NCI-H1417 (cell line): Measurements from ENCODE around the gene SIGLEC6.
"Not testable (repeated sequence)": the region's sequence is repeated elsewhere in the genome, so short reads cannot be mapped to it uniquely, and the experiment has no call there.

Experiments used
- DNase-seq, 3 experiments: peaks; one replicate each; lab custom pipeline; 2025; lab: John Stamatoyannopoulos, UW

Gene SIGLEC6

DNA sequence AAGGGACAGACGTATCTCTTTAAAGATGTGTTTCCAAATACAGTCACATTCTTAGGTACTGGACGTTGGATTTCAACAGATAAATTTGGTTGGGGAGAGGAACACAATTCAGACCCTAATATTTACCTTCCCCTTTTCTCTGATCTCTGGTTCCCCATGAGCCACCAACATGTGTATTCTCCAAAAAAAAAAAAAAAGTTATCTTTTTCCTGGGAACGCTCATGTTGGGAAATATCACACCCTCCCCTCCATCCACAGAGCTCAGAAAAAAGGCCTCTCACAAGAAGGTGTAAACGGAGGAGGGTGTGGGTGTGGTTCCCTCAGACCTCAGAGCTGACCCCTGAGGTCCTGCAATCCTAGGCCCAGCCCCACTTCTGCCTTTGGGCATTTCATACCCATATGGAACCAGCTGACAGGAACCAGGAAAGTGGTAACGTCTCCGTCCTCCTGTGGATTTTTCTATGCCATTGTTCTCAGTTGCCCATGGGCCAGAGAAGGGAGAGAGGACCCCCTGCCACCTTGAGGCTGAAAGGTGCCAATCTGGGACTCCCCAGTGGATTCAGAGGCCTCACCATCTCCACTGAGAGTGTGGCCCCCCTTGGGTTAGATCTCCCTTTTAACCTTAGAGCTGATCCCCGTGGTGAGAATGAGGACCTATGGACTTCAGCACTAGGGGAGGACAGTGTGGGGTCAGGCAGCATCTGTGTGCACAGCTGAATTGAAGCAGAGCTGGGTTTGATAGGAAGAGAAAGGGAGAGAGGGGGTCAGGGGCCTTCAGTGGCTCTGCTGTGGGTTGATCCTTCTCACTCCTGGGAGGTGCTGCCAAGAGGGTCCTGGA lies 21.4 kb downstream of the SIGLEC6 start:
- DNase-seq, result no peak

DNA sequence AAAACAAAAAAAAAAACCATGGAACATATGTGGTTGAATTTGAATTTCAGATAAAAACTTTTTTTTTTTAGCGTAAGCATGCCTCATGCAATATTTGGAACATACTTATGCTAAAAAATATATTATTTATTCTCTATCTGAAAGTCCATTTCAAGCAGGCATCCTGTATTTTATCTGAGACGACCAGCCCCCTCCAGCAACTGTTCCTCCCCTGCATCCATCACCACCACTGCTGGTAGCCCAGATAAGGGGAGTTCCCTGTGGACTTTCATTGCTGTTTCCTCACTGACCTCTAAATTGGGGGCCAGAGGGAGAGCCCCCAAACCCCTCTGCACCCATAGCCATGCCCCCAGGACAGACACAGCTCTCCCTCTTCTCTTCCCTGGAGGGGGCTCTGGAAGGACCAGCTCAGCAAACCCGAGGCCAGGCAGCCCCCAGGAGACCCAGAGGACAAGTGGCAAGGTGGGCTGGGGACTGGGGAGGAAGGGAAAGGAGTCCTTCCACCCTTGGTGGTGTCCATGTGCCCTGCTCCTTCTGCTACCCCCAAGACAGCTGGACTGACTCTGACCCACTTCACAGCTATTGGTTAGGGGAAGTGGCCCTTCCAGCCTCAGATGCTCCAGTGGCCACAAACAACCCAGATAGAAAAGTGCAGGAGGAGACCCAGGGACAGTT lies 23.3 kb downstream of the SIGLEC6 start:
- DNase-seq, result no peak

DNA sequence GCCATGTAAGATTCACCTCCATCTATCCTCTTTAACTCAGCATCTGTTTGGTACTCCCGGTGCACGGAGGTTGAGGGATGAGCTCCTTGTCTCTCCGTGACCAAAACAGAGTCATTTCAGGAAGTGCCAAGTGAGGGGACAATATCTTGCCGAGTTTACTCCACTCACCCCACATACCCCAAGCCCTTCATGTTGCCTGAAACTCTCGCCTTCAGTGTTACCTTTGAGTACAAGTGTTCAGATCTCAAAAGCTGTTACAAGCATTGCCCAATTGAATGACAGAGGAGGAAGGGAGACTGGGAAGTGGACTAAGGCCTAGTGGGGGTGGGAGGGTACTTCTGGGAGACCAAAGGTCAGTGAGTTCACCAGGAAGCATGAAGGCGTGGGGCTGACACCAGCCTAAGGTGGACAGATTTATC lies 23.8 kb downstream of the SIGLEC6 start:
- DNase-seq, result no peak

DNA sequence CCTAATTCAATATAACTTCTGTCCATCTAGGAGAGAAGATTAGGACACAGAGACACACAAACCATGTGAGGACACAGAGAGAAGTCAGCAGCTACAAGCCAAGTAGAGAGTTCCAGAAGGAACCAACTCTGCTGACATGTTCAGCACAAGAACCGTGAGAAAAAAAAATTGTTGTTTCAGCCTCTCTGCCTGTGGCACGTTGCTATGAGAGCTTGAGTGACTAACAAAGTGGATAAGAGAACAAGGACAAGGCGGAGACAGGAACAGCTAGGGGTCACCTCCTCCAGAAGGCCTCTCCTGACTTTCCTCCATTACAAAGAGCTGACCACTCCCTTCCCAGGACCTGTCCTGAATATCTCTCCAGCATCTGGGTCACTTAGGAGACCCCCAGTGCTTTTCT lies 24.3 kb downstream of the SIGLEC6 start:
- no peak for DNase-seq

DNA sequence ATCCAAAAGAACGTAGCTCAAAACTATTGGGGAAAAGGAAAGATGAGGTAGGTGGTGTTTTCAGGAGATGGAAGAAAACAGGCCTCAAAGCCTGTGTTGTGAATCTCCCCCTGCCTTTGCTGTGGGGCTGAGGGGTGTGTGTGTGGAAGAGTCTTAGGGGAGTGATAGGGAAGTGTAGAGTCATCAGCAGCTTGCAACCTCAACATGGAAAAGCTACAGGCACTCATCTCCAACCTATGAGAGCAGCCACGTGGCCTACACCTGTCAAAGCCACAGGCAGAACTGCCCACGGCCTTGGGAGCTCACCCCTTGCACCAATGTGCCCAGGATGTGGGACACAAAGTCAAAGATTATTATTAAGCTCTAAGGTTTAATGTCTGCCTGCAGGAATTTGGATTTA lies 25.6 kb downstream of the SIGLEC6 start:
- no peak for DNase-seq

DNA sequence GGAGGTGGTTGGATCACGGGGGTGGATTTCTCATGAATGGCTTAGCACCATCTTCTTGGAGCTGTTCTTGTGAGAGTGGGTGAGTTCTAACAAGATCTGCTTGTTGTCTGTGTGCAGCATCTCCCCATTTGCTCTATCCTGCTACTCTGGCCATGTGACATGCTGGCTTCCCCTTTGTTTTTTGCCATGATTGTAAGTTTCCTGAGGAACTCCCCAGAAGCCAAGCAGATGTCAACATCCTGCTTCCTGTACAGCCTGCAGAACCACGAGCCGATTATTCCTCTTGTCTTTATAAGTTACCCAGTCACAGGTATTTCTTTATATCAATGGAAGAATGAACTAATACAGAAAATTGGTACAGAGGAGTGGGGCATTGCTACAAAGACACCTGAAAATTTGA lies 27.6 kb downstream of the SIGLEC6 start:
- no peak for DNase-seq

DNA sequence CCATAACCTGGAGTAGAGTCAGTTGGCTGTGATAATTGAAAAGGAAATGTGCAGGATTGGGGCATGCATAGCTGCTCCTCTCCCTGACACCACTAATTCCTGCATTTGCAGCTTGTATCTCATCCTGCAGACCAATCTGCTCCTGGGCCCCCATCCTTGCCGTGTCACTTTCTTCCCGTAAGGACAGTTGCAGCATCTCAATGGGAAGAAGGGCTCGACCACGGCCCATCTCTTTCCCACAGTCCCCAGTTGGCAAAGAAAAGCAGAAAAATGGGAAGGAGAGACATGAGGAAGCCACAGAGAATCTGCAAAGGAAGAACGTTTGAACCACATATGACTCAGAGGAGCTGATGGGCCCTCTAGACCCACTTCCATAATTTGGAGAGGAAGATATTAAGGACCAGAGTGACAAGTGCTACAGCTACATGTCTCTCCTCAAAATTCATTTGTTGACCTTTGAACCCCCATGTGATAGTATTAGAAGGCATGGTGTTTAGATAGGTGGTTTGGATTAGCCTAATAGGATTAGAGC lies 28.1 kb downstream of the SIGLEC6 start:
- no peak for DNase-seq

DNA sequence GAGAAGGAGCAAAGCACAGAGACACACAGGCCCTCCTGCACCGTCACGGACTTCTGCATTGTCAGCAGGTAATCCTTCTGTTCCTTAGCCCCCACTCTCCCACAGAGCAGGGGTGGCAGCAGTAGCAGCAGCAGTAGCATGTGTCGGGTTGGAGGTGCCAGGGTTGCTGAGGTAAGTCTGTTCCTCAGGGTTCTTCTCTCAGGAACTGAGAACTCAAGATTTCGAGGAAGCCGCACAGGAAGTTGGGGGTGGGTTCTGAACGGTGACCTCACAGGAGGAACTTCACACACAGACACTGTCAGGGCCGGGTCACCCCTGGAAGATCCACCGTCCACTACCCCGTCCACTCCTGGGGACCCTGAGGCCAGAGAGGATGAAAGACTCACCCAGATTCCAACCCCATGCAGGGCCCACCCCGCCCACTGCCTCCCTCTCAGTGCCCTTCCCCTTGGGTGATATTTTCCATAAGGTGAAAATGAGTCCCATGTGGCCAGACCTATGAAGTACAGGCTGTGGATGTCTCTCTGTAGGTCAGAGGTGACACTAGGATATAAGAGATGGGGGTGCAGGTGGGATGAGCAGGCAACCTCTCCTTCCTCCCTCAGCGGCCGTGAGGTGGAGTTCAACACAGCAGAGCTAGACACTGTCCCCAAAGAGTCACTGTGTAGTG lies 29.7 kb downstream of the SIGLEC6 start, which contains the start of gene SIGLEC12:
Gene SIGLEC12, minus strand, starts transcription at position 207 of the 670 bp plus-strand sequence. Its CDS starts 67 bp downstream, at position 140.
- DNase-seq, result no peak

DNA sequence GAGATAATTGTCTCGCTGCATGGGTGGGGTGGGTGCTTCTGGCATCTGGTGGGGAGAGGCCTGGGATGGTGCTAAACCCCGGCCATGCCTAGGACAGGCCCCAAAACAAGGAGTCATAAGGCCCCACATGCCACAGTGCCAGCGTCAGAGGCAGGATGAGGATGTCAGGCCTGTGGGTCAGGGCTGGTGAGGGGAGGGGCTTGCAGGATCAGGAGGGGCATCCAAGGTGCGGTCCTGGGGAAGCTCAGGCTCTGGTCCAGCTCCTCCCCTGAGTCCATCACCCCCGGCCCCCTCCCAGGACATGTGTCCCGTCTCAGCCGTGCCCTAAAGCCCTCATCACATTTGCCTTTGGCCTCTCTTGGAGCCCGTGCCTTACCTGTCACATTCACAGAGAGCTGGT lies 30.5 kb downstream of the SIGLEC6 start:
- DNase-seq, result not testable (repeated sequence)

DNA sequence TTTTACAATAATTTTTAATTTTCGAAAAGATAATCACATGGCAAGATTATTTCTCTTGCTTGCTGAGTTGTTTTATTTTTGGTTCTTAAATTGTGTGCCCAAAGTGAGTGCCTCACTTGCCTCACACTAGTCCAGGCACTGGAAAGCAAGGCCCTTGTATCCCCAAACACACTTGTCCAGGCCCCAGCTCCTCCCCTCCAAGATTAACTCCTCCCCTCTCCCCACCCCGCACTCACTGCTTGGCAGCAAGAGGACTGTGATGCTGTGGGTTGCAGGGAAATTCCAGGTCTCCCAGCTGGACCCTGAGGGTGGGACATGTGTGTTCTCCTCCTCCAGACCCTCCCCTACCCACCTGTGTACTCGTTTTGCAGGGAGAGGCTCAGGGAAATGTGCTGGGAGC lies 33.8 kb downstream of the SIGLEC6 start:
- DNase-seq, result no peak

DNA sequence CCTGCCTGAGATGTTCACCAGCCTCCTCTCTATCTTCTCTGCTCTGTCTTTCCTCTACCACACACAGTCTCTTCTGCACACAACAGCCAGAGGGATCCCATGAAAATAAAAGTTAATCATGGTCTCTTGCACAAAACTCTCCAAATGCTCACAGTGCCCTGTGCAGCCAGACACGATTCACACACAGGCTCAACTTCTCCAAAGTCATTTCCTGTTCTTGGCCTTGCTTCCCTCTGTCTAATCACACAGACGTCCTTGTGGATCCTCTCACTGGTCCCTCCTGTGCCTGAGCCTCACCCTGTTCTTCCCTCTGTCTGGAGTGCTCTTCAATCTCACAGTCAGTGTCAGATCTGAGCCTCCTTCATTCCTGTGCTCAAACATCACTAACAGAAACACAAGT lies 37.7 kb downstream of the SIGLEC6 start:
- no peak for DNase-seq

DNA sequence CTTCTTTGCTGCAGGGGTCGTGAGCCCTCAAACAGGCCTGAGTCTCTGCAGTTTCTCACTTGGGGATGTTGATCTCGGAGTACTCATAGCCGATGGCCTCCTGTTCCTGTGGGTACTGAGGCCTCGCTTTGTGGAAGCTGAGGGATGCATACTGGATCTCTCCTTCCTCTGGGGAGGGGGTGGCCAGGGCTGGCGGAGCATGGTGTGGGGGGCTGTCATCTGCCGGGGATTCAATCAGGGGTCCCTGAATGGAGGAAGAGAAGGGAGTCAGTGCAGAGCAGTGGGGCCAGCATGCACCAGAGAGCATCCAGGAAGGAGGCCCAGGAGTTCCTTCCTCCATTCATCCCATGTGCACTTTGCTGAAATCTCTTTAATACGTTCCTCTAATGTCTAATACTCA lies 39.9 kb downstream of the SIGLEC6 start:
- no peak for DNase-seq

DNA sequence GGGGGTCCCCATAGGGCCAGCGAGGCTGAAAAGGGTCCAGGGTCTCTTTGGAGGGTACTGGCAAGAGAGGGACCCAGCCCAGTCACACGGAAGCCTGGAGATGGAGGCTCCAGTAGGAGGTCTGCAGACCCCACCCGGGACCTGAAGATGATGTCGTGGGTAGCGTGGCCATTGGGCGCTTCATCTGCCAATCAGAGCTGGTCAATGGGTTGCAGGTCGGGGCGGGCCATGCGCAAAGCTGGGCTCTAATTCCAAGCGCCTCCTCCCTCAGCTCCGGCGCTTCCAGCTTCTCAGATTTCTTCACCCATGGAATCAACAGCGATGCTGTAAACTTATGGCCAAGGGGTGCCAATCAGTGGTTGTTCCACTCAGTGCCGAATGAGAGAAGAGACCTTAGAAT lies 40.8 kb downstream of the SIGLEC6 start:
- DNase-seq, result no peak

DNA sequence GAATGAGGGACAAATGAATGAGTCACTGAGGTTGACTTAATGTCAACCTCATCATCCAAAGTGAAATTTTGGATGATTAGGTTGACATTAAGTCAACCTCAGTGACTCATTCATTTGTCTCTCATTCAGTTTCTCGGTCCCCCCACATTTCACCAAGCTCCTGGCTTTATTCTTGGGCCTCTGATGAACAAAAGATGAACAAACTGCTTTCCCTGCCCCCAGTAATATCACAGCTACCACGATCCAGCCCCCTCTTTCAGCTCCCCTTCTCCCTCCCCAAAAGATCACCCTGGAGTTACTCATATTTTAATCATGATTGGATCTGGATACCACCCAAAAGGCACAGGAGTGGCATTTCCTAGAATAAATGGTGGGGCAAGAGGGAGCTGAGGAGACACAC lies 42.4 kb downstream of the SIGLEC6 start:
- DNase-seq, result no peak

DNA sequence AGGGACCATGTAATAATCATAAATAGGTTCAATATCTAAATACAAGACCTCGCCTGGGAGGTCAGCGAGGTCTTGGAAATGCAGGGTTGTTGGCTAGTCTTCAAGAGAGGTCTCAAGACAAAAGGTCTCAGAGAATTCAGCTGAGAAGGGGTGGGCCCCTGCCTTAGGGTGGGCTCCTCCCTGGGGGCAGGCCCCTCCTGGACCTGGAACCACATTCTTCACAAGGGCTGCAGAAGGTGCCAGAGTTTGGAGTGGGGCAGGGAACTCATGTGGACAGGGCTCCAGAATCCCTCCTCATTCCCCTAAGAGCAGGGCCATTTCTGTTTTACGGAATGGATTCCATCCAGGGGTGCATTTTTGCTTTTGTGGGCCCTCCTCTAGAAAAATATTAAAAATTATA lies 43.0 kb downstream of the SIGLEC6 start:
- no peak for DNase-seq

DNA sequence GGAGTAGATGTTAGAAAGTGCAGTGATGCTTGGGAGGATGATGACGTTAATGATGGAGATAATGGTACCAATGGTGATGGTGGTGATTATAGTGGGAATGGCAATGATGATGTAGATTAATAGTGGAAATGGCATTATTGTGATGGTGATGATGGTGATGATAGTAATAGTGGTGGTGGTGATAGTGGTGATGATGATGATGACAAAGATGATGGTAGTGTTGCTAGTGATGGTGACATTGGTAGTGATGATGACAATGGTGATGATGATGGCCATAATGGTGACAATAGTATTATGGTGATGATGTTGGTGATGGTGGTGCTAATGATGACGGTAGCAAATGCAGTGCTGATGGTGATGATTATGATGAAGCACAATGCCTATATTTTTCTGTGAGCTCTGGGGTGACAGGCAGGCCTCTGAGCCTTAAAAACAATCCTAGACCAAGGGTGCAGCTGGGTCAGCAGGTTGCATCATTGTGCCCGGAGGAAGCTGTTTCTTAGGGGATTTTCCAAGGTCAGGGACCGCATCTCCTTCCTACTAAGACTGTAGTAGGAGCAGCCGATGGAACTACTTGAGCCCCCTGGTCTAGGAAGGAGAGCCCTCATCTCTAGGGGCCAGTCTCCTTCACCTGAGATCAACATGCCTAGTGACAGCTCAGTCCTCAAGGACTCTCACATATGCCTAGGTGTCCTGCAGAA lies 45.4 kb downstream of the SIGLEC6 start:
- DNase-seq, result no peak

DNA sequence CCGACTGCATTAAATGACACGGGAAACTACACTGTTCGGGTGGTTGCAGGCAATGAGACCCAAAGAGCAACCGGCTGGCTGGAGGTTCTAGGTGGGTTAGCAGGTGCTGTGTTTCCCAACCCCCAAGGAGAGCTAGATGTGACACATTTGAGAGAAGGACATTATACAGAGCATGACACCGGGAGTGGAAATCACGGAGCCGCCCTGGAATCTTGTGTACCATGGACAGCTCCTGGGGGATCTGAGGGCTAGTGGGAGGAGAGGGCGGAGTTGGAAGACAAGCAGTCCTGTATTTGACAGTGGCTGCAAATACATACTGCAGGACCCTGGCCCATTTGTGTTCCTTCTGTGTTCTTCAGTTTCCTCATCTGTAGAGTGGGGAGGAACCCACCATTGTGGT lies 50.9 kb downstream of the SIGLEC6 start:
- DNase-seq, result no peak

DNA sequence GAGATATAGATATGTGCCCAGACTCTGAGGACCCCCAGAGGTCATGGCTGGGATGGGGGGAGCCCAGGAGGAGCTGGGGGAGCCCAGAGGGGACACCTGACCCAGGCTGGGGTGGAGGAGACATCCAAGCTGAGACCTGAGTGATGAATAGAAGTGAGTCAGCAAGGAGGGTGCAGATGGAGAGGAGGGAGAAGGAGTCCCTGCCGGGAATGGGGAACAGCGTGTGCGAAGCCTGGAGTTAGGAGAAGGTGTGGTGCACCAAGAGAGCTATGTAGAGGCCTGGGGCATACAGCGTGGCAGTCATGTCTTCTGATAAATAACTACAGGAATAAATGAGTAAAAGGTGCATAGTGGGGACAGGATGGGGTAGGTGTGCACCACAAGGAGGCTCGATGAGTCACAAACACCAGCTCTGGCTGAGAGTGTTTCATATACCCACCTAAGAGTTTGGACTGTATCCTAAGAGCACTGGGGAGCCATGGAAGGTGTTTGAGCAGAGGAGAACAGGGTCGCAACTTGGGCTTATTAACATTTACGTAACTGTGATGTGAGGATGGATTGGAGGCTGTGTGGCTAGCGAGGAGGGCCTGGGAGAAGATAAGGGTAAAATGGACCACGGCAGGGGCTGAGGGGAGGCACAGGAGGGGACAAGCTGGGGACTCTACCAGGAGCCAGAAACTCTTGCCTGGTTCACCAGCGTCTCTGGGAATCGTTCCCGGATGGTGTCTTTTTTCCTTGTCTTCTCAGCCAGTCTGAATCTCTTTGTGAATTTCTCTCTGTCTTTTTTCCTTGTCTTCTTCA lies 51.7 kb downstream of the SIGLEC6 start:
- no peak for DNase-seq

DNA sequence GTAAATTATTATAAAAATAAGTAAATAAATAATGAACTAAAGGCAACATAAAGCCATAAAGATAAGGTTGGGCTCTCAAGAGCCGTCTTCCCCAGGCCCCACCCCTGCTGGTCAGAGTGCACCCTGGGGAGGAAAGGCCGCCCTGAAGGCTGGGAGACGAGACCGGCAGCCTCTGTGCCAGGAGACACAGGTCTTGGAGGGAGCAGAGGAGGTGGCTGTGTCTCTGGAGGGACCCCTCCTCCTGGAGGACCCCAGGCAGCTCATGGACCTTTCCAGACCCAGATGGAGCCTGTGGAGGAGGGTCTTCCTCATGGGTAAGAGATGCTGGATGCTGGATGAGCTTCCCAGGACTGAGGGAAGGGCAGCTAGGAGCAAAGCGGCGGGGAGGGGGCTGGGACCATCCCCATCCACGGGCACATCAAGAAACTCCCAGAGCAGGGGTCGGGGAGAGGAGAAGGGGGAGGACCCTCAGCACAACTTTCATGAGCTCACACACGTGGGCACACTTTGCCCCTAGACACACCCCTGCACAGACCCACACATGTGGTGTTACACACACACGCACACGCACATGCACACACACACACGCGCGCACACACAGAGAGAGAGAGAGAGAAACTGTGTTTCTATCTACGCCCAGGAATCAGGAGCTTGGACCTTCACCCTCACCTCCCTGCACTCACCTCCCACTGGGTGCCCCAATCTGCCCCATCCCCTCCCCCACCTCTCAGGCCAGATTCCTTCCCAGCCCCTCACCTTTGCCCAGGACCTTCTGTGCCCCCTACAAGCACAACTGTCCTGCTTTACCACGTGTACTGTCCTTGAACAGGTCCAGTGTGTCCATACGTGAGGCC lies 52.9 kb downstream of the SIGLEC6 start, which contains the start of gene CEACAM18:
Gene CEACAM18, plus strand, starts transcription at position 159 of the 854 bp plus-strand sequence.
- DNase-seq, result no peak

DNA sequence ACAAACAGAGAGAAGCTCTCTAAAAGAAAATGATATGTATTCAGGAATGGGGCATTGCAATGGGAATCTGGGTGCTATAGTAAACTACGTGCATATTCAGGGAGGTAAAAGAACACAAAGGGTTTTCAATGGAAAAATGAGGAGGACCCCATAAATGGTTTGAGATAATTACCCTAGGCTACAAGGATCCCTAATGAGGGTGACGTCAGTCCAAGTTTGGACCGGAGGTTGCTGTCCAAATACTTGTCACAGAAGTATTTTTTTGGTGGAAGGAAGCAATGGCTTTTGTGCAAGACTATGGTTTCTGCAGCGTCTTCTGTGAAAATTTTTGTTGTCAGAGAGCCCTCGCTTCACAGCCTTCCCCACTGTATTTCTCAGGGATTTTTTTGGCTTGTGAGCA lies 54.1 kb downstream of the SIGLEC6 start:
- DNase-seq, result no peak
